ENCODE results near the gene CNTNAP4. TPM values are rescaled to one million over a fixed set of nuclear protein-coding genes. Genes with fewer than 3 reads are reported as not detected.

Gene CNTNAP4
- total RNA-seq, 1 donor: 0.10 TPM

DNA sequence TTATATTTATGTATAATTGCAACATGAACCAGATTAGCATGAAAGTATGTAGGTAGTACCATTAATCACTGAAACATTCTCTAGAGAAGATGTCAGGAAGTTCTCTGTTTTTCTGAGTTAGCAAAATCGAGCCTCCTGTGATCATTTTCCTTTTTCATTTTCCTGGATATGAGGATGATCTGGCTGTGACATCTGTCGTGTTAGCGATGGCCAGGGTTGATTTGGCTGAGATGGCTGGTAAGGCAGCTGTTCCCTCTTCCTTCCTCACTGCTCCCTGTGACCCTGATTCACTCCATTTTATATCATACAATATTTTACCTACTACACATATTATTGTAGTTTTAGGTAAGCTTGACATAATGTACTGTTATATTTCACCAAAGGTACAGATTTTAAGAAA lies 10.3 kb downstream of the CNTNAP4 start:
- Histone ChIP-seq H3K9me3 (ENCODE audit: low read depth, low read length) (no peaks in the 10 kb centered on the region), H3K4me1 (ENCODE audit: insufficient read depth, low read length) (no peaks in the 10 kb centered on the region), H3K27me3 (ENCODE audit: insufficient read depth, low read length) (no peaks in the 10 kb centered on the region), H3K4me3 (ENCODE audit: low read length) (no peak overlapping the region)

DNA sequence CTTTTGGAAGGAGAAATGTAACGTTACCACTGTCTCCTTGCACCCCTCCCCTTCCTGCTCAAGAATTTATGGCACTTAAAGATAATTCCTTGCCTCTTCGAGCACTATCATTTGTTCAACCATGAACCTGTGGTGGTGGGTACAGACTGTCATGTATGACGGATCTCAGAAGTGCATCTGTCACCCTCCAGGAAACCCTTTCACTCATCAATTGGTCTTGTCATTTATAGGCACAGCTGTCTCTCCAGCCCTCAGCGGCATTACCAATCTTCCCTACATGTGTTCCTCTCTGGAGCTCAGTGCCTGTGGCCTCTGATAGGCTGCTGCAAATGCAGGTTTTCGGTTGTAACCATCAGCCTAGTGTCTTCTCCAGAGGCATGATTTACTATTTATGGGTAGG lies 15.0 kb downstream of the CNTNAP4 start:
- Histone ChIP-seq H3K27me3 (ENCODE audit: insufficient read depth, low read length) (no peaks in the 10 kb centered on the region), H3K9me3 (ENCODE audit: low read depth, low read length) (no peaks in the 10 kb centered on the region), H3K4me3 (ENCODE audit: low read length) (no peak overlapping the region), H3K4me1 (ENCODE audit: insufficient read depth, low read length) (no peaks in the 10 kb centered on the region)

DNA sequence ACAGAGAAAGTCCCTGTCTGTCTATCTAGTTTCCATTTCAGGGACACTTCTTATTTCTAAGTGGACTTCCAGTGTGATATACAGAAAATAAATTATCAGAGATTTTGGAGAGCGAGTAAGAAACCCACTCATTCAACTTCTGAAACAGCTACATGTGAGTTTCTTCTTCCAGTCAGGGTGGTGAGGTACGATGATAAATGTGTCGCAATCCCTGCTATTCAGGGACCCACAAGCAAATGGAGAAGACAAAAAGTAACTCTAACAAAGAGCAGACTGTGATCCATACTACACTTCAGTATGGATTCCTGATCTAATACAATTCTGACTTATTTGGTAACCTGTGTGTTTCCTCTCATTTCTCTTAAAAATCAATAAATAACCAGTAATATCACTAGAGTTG lies 16.8 kb downstream of the CNTNAP4 start:
- no peak overlapping the region for H3K4me3 ChIP-seq (ENCODE audit: low read length)

DNA sequence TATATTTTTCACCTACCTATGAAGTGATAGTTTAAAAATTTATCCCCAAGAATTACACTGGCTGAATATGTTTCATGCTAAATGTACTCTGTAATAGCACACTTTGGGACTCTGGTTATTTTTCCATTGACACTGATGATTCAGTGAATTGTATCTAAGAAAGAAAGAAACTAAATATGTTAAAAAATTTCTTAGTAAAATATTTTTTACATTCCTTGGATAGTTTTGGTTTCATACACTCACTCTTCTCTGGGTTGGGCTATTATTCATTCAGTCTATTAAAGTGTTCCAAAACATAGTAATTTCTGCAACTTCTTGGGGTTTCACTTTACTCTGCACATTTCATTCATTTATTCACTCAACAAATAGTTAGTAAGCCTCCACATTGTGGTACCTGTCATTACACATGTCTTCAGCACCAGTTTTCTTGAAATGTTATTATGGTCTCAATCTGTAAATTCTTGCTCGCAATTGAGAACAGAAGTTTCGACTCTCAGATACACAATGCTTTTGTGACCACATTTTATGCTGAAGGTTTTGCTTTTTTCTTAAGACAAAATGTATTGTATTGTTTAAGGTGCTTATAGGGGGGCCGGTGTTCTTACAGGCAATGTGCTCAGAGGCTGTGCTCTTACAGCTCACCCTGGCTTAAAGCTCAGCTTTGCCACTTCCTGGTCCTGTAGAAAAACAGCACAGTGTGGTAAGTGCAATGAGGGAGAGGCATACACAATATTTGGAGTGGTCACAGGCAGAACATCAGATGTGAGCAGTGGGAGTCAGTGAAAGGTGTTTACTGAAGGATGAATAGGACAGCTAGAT lies 17.4 kb downstream of the CNTNAP4 start:
- Histone ChIP-seq H3K4me1 (ENCODE audit: insufficient read depth, low read length) (no peaks in the 10 kb centered on the region), H3K4me3 (ENCODE audit: low read length) (no peak overlapping the region), H3K27me3 (ENCODE audit: insufficient read depth, low read length) (no peaks in the 10 kb centered on the region), H3K9me3 (ENCODE audit: low read depth, low read length) (no peaks in the 10 kb centered on the region)

More for the DNA sequence above, 16.8 kb downstream of the CNTNAP4 start:
- H3K4me1 ChIP-seq (ENCODE audit: insufficient read depth, low read length): no peaks in the 10 kb centered on the region
- no peaks in the 10 kb centered on the region for H3K9me3 ChIP-seq (ENCODE audit: low read depth, low read length)
- no peaks in the 10 kb centered on the region for H3K27me3 ChIP-seq (ENCODE audit: insufficient read depth, low read length)

DNA sequence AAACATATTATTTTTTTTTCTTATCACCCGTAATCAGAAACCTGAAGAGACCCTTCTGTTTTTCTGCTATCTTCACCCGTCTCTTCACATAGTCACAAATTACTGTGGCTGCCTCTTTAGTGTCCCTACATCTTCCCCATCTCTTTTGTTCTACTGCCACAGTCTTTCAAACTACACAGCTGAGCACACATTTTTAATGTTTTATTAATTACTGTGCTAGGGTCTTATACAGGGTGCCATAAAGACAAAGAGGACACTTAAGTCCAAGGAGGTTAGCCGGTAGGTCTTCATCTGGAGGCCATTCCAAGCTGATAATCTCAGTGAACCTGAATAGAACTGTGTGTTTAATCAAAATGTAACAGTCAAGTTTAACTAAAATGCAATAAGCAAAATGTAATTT lies 20.7 kb downstream of the CNTNAP4 start:
- Histone ChIP-seq H3K27me3 (ENCODE audit: insufficient read depth, low read length) (no peaks in the 10 kb centered on the region), H3K9me3 (ENCODE audit: low read depth, low read length) (no peaks in the 10 kb centered on the region), H3K4me1 (ENCODE audit: insufficient read depth, low read length) (no peaks in the 10 kb centered on the region), H3K4me3 (ENCODE audit: low read length) (no peak overlapping the region)

DNA sequence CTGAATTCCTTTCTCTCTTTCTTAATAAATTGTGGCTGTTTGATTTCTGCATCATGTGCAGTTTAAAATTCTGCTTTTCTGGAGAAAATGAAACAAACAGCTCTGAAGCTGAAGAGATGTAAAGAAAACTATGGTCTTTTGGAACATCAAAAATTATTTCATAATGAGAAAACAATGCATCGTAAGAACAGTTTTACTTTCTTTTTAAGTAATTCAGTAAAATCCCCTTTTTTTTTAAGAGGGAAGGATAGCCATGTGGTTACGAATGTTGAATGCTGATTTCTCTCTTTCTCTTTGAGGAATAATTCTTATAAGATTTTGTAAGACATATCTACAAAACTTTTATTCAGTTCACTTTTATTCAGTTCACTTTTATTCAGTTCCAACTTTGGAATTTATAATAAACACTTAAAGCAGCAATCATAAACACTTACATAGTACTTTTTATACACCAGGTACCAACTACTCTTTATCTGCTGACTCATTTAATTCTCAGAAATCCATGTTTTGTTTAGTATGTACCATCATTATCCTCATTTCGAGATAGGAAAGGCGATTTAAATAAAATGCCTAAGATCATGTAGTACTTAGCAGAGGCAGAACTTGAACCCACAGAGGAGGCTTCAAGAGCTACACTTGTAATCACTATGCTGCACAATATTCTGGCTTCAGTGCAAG lies 26.6 kb downstream of the CNTNAP4 start:
- Histone ChIP-seq H3K4me1 (ENCODE audit: insufficient read depth, low read length) (no peaks in the 10 kb centered on the region), H3K4me3 (ENCODE audit: low read length) (no peak overlapping the region), H3K9me3 (ENCODE audit: low read depth, low read length) (no peaks in the 10 kb centered on the region), H3K27me3 (ENCODE audit: insufficient read depth, low read length) (no peaks in the 10 kb centered on the region)

DNA sequence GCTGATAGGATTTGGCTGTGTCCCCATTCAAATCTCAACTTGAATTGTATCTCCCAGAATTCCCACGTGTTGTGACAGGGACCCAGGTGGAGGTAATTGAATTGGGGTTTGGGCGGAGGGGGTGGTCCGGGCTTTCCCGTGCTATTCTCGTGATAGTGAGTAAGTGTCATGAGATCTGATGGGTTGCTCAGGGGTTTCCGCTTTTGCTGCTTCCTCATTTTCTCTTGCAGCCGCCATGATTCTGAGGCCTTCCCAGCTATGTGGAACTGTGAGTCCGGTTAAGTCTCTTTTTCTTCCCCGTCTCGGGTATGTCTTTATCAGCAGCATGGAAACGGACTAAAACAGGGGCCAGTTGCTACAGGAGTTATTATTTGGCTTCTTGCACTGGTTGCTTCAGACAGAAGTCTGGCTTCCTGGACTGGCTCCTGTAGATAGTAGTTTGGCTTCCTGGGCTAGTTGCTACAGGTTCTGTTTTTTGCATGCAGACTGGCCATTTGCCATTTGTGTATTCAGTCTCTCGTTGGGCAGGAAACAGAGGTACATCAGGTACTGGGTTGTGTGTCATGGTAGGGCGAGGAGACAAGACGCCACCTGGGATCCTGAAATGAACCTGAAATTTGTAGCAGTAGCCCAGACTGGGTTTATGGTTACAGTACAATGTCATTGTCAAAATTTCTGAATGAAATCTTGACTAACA lies 32.6 kb downstream of the CNTNAP4 start:
- Histone ChIP-seq H3K9me3 (ENCODE audit: low read depth, low read length) (no peaks in the 10 kb centered on the region), H3K27me3 (ENCODE audit: insufficient read depth, low read length) (no peaks in the 10 kb centered on the region), H3K4me3 (ENCODE audit: low read length) (no peak overlapping the region), H3K4me1 (ENCODE audit: insufficient read depth, low read length) (no peaks in the 10 kb centered on the region)

DNA sequence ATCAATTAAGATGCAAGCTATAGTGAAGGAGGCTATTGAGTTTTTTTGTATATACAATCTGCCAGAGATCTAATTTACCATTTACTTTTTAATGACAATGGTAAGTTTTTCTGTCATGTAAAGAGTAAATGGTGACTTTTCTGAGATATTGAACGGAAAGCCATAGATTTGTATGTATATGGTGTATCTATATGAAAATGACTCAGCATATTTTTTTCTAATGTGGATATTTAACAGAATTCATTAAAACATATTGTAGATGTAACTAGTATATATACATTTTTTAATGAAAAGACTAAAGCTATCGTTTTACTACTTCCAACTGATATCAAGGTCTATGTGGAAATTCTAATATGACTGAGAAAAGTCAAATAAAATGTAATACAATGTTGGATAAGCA lies 34.1 kb downstream of the CNTNAP4 start:
- Histone ChIP-seq H3K4me3 (ENCODE audit: low read length) (no peak overlapping the region), H3K9me3 (ENCODE audit: low read depth, low read length) (no peaks in the 10 kb centered on the region), H3K4me1 (ENCODE audit: insufficient read depth, low read length) (no peaks in the 10 kb centered on the region), H3K27me3 (ENCODE audit: insufficient read depth, low read length) (no peaks in the 10 kb centered on the region)

DNA sequence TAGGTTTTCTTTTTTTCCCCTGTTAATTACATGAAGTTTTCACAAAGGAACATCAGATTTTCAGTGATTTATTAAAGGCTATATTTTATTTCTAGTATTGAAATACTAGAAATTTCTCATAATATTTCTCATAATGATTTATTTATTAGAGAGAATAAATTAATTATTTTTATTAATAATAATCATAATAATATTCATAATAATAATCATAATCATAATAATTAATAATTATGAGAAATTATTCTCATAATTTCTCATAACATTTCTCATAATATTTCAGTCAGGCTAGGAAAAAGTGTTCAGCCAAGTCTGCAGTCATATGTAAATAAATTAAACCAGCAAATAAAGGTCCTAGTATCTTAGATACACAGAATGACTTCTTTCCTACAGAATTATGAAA lies 41.4 kb downstream of the CNTNAP4 start:
- Histone ChIP-seq H3K9me3 (ENCODE audit: low read depth, low read length) (no peaks in the 10 kb centered on the region), H3K4me3 (ENCODE audit: low read length) (no peak overlapping the region), H3K27me3 (ENCODE audit: insufficient read depth, low read length) (no peaks in the 10 kb centered on the region), H3K4me1 (ENCODE audit: insufficient read depth, low read length) (no peaks in the 10 kb centered on the region)

DNA sequence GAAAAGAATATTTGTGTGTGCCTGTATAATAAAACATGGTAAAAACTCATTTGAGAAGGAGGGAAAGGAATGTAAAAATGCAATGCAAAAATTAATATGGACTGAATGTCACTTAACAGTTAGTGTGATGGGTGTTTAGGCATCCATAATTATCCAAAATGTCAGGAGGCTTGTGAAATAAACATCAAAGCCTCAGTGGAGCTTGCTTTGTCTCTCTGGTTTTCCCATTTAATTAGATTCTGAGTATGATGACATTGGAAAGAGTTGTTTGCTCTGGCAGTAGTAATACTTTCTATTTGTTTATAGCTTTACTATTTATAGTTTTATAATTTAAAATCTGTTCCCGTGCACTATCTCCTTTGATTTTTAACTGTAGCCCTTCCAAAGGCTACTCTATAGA lies 51.9 kb downstream of the CNTNAP4 start:
- H3K4me3 ChIP-seq (ENCODE audit: low read length): no peak overlapping the region
- no peaks in the 10 kb centered on the region for H3K9me3 ChIP-seq (ENCODE audit: low read depth, low read length)
- no peaks in the 10 kb centered on the region for H3K4me1 ChIP-seq (ENCODE audit: insufficient read depth, low read length)
- H3K27me3 ChIP-seq (ENCODE audit: insufficient read depth, low read length): no peaks in the 10 kb centered on the region

DNA sequence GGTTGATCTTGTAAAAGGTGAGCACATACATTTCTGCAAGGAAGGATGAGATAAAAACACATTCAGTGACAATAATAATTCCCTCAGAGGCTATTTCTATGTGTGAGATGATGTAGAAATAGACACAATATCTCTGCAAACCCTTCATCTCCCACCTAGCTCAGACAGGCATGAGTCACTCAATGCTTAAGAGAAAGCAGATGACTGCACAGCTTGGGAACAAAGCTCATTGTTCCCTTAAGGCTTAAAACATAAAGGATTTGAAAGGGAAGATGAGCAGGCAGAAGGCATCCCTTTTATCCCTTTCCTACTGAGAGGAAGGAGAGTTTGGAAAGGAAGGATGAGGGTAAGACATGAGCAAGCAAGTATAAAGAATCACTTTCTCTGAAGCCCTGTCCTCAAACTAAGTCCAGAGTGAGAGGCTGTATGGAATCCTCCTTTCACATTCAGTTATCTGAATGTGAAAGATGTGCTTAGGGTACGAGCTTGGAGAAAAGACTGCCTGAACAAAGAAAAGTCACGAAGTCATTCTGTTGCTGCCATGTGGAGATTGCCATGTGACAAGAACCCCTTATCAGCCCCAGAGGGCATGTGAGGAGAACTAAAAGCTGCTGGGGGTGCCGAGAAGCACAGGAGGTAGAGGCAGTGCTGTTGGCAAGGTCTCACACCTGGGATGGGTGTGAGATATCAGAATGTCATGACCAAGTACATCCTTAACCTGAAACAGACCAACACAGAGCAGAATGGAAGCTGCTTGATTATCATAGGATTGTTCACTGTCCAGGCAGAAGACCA lies 58.2 kb downstream of the CNTNAP4 start:
- H3K4me1 ChIP-seq (ENCODE audit: insufficient read depth, low read length): no peaks in the 10 kb centered on the region

DNA sequence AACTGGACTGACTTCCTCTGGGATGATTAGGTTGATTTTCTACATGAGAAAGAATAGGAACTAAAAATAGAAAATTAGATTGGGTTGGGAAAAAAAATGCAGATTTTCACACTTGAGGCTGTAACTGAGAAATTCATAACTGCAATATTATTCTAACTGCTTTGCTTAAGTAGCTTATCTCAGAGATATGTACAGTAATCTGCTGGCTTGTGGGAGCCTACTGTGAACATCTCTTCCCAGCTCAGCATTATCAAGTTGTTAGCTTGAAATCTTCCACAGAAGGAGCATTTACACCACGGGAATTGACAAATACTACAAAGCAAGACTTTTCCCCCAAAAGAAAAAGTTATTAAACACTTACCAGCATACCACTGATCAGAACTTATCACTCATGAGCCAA lies 58.9 kb downstream of the CNTNAP4 start:
- Histone ChIP-seq H3K4me3 (ENCODE audit: low read length) (no peak overlapping the region), H3K27me3 (ENCODE audit: insufficient read depth, low read length) (no peaks in the 10 kb centered on the region), H3K9me3 (ENCODE audit: low read depth, low read length) (peaks cover 6% of the 10 kb centered on the region), H3K4me1 (ENCODE audit: insufficient read depth, low read length) (no peaks in the 10 kb centered on the region)

More for the DNA sequence above, 58.2 kb downstream of the CNTNAP4 start:
- Histone ChIP-seq H3K4me3 (ENCODE audit: low read length) (no peak overlapping the region), H3K27me3 (ENCODE audit: insufficient read depth, low read length) (no peaks in the 10 kb centered on the region), H3K9me3 (ENCODE audit: low read depth, low read length) (peaks cover 6% of the 10 kb centered on the region)

DNA sequence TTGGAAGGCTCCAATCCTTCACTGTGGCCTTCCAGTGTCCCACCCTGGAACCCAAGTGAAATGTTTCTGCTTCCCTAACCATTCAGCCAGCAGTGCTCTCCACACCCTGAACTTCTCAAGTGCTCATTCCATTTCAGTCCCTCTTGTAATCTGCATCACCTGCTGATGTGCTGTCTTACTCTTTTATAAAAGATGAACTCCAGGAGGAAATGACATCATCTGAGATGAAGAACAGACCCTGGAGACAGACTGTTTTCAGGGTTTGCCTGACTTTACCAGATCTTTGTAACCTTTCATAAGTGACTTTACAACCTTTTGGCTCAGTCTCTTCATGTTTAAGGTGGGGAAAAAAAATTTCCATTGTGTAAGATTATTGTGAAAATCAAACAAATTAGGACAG lies 61.3 kb downstream of the CNTNAP4 start:
- Histone ChIP-seq H3K9me3 (ENCODE audit: low read depth, low read length) (peaks cover 6% of the 10 kb centered on the region), H3K4me1 (ENCODE audit: insufficient read depth, low read length) (no peaks in the 10 kb centered on the region), H3K4me3 (ENCODE audit: low read length) (no peak overlapping the region), H3K27me3 (ENCODE audit: insufficient read depth, low read length) (no peaks in the 10 kb centered on the region)

DNA sequence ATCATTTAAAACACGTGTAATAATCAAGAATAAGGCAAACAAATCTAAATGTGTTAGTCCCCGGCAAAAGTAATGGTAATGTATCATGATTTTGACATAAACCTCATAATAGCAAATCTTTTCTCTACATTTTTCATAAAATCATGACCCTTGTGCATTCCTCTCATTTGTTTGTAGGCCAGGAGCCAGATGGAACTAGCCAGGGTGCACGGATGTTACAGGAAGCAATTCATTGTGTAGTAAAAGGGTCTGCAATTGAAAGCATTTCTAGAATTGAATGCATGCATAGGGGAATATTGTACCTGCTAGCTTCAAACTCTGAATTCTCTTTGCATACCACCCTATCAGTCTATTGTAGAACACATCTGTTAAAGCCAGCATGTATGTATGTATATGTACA lies 66.6 kb downstream of the CNTNAP4 start:
- H3K4me1 ChIP-seq (ENCODE audit: insufficient read depth, low read length): no peaks in the 10 kb centered on the region
- H3K27me3 ChIP-seq (ENCODE audit: insufficient read depth, low read length): no peaks in the 10 kb centered on the region
- H3K4me3 ChIP-seq (ENCODE audit: low read length): no peak overlapping the region
- peaks cover 1% of the 10 kb centered on the region for H3K9me3 ChIP-seq (ENCODE audit: low read depth, low read length)
